Peyer's patch (tissue), 4 donors: ENCODE measurements around the gene AP2B1.

Source experiments
- POLR2A ChIP-seq, 2 donors: fragments of 450-650 bp; IDR thresholded peaks; one replicate each; pipeline ENCODE4 v1.5.1; 2017; ENCODE audit warnings: antibody characterized with exemption in 2 of 2, mild to moderate bottlenecking in 2 of 2, moderate library complexity in 2 of 2
- TF ChIP-seq, protein P1 (sequence below), 6 experiments: fragments of 450-650 bp in 4 of 6; fragments of 200-600 bp in 2 of 6; sonication (generic) in 1 of 6; IDR thresholded peaks; one replicate each; pipeline ENCODE4 v1.5.1; 2017 to 2019; ENCODE audit warnings: antibody characterized with exemption in 6 of 6, mild to moderate bottlenecking in 3 of 6, moderate library complexity in 1 of 6

DNA sequence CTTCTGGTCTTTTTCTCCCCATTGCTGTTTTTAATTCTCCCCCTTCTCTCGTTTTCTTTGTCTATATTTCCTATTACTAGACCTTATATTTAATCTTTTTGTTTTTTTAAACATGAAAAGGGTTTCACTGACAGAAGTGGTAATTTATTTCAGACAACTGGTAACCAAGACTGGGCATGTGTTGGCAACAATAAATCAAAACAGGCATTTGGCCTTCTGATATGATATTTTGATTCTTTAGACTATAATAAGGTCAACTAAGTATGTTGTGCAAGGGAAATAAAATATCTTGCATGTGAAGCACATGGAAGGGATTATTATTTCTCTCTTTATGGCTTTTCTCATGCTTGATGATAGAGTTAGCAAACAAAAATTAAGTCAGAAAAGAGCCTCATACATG, 34.6 kb downstream of the AP2B1 start:
- TF ChIP-seq, protein P1, sequence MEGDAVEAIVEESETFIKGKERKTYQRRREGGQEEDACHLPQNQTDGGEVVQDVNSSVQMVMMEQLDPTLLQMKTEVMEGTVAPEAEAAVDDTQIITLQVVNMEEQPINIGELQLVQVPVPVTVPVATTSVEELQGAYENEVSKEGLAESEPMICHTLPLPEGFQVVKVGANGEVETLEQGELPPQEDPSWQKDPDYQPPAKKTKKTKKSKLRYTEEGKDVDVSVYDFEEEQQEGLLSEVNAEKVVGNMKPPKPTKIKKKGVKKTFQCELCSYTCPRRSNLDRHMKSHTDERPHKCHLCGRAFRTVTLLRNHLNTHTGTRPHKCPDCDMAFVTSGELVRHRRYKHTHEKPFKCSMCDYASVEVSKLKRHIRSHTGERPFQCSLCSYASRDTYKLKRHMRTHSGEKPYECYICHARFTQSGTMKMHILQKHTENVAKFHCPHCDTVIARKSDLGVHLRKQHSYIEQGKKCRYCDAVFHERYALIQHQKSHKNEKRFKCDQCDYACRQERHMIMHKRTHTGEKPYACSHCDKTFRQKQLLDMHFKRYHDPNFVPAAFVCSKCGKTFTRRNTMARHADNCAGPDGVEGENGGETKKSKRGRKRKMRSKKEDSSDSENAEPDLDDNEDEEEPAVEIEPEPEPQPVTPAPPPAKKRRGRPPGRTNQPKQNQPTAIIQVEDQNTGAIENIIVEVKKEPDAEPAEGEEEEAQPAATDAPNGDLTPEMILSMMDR (IDR thresholded peaks at IDR 0.05) = no peak
- no peak for TF ChIP-seq POLR2A (IDR thresholded peaks at IDR 0.05)
